SU-DHL-6 (cell line): ENCODE results near the gene HLA-F.

Experiments
- H2AFZ ChIP-seq: fragments of 200-600 bp; sonication (generic); 2 replicates; pipeline ENCODE4 v1.6.1; 2014; ENCODE audit warnings: low read depth, mild to moderate bottlenecking, moderate library complexity, mixed read lengths, antibody characterized with exemption, low read length; ENCODE audit not compliant: severe bottlenecking
- H3F3A ChIP-seq: fragments of 200-600 bp; shearing (Covaris generic); 2 replicates; pipeline ENCODE4 v1.6.0; 2016; ENCODE audit warnings: antibody characterized with exemption, mild to moderate bottlenecking; ENCODE audit not compliant: insufficient read depth
- H3K27ac ChIP-seq: fragments of 200-600 bp; sonication (generic); 2 replicates; pipeline ENCODE4 v1.5.1; 2016; ENCODE audit warnings: low read depth, mild to moderate bottlenecking, low read length, moderate library complexity, mixed read lengths
- H3K27me3 ChIP-seq: fragments of 200-600 bp; sonication (generic), shearing (Covaris generic); 2 replicates; pipeline ENCODE4 v1.6.0; 2014; ENCODE audit warnings: mild to moderate bottlenecking, low read length
- H3K36me3 ChIP-seq: fragments of 200-600 bp; sonication (generic); 2 replicates; pipeline ENCODE4 v1.6.1; 2014; ENCODE audit warnings: mild to moderate bottlenecking, low read length, mixed read lengths
- H3K4me2 ChIP-seq: fragments of 300-600, 200-600 bp; shearing (Covaris generic), sonication (generic); 2 replicates; pipeline ENCODE4 v1.6.0; 2014; ENCODE audit warnings: low read length, low read depth, mild to moderate bottlenecking; ENCODE audit not compliant: poor library complexity, severe bottlenecking
- H3K4me3 ChIP-seq: fragments of 200-600 bp; sonication (generic); 2 replicates; pipeline ENCODE4 v1.5.1; 2014; ENCODE audit warnings: antibody characterized with exemption, low read length, mild to moderate bottlenecking, mixed read lengths; ENCODE audit not compliant: insufficient read depth, poor library complexity, severe bottlenecking
- H3K79me2 ChIP-seq: fragments of 200-600 bp; sonication (generic); 2 replicates; pipeline ENCODE4 v1.6.1; 2014; ENCODE audit warnings: mild to moderate bottlenecking, low read length, moderate library complexity; ENCODE audit not compliant: insufficient read depth
- H3K9ac ChIP-seq: fragments of 200-600 bp; sonication (generic); 2 replicates; pipeline ENCODE4 v1.7.0; 2014; ENCODE audit warnings: mild to moderate bottlenecking, low read length
- H3K9me2 ChIP-seq: fragments of 200-600 bp; sonication (generic); replicated peaks from 2 replicates; pipeline ENCODE4 v1.6.1; 2014; ENCODE audit warnings: low read length; ENCODE audit not compliant: insufficient read depth
- H3K9me3 ChIP-seq: fragments of 200-600 bp; sonication (generic); 2 replicates; pipeline ENCODE4 v1.6.1; 2014; ENCODE audit warnings: low read length, mixed read lengths; ENCODE audit not compliant: insufficient read depth
- H4K20me1 ChIP-seq: fragments of 200-600 bp; sonication (generic); 2 replicates; pipeline ENCODE4 v1.6.1; 2014; ENCODE audit warnings: low read depth, mild to moderate bottlenecking, antibody characterized with exemption, low read length, moderate library complexity, mixed read lengths
- EZH2phosphoT487 ChIP-seq: fragments of 200-600 bp; sonication (generic), shearing (Covaris generic); conservative IDR thresholded peaks from 2 replicates; pipeline ENCODE4 v1.6.1; 2018; ENCODE audit warnings: mild to moderate bottlenecking, antibody characterized with exemption, low read length, moderate library complexity, mixed read lengths
- TF ChIP-seq, protein P1 (sequence below): fragments of 200-600 bp; sonication (generic); IDR thresholded peaks from one replicate; pipeline ENCODE4 v1.5.1; 2017; ENCODE audit warnings: antibody characterized with exemption, mild to moderate bottlenecking, low read length, moderate library complexity; ENCODE audit not compliant: insufficient read depth, poor library complexity, severe bottlenecking

The HLA-F gene

GRCh38 chr6:29710281-29710941 is 12.8 kb upstream of the HLA-F start:
- TF ChIP-seq, protein P1, sequence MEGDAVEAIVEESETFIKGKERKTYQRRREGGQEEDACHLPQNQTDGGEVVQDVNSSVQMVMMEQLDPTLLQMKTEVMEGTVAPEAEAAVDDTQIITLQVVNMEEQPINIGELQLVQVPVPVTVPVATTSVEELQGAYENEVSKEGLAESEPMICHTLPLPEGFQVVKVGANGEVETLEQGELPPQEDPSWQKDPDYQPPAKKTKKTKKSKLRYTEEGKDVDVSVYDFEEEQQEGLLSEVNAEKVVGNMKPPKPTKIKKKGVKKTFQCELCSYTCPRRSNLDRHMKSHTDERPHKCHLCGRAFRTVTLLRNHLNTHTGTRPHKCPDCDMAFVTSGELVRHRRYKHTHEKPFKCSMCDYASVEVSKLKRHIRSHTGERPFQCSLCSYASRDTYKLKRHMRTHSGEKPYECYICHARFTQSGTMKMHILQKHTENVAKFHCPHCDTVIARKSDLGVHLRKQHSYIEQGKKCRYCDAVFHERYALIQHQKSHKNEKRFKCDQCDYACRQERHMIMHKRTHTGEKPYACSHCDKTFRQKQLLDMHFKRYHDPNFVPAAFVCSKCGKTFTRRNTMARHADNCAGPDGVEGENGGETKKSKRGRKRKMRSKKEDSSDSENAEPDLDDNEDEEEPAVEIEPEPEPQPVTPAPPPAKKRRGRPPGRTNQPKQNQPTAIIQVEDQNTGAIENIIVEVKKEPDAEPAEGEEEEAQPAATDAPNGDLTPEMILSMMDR: no peak
- no peak for TF ChIP-seq EZH2phosphoT487
- H3K4me2 ChIP-seq: no peak overlapping the region
- no peaks in the 10 kb centered on the region for H3K9me2 ChIP-seq
- H3F3A ChIP-seq: no peaks in the 10 kb centered on the region
- no peak overlapping the region for H3K27ac ChIP-seq
- no peaks in the 10 kb centered on the region for H3K9me3 ChIP-seq
- H4K20me1 ChIP-seq: no peaks in the 10 kb centered on the region
- no peak overlapping the region for H2AFZ ChIP-seq
- no peak overlapping the region for H3K9ac ChIP-seq
- no peaks in the 10 kb centered on the region for H3K27me3 ChIP-seq
- H3K79me2 ChIP-seq: no peaks in the 10 kb centered on the region
- H3K4me3 ChIP-seq: no peak overlapping the region
- no peaks in the 10 kb centered on the region for H3K36me3 ChIP-seq

DNA sequence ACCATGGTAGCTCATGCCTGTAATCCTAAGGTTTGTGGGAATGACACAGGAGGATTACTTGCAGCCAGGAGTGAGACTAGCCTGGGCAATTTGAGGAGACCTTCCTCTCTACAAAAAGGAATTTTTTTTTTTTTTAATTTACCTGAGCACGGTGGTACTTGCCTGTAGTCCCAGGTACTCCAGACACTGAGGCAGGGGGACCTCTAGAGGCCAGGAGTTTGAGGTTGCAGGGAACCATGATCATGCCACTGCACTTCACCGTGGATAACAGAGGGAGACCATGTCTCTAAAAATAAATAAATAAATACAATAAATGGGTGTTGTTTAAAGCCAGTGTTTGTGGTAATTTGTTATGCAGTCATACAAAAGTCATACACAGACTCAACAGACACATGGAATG is 2.4 kb upstream of the HLA-F start:
- no peak for TF ChIP-seq EZH2phosphoT487
- TF ChIP-seq, protein P1: peak; percentile 21
- no peak overlapping the region for H3K27ac ChIP-seq
- H3K4me3 ChIP-seq: no peak overlapping the region
- H3K27me3 ChIP-seq: no peaks in the 10 kb centered on the region
- no peaks in the 10 kb centered on the region for H3K79me2 ChIP-seq
- H3K36me3 ChIP-seq: no peaks in the 10 kb centered on the region
- H3K9me2 ChIP-seq: no peaks in the 10 kb centered on the region
- no peaks in the 10 kb centered on the region for H3F3A ChIP-seq
- no peaks in the 10 kb centered on the region for H4K20me1 ChIP-seq
- no peak overlapping the region for H2AFZ ChIP-seq
- H3K9me3 ChIP-seq: no peaks in the 10 kb centered on the region
- H3K9ac ChIP-seq: no peak overlapping the region
- H3K4me2 ChIP-seq: no peak overlapping the region

DNA sequence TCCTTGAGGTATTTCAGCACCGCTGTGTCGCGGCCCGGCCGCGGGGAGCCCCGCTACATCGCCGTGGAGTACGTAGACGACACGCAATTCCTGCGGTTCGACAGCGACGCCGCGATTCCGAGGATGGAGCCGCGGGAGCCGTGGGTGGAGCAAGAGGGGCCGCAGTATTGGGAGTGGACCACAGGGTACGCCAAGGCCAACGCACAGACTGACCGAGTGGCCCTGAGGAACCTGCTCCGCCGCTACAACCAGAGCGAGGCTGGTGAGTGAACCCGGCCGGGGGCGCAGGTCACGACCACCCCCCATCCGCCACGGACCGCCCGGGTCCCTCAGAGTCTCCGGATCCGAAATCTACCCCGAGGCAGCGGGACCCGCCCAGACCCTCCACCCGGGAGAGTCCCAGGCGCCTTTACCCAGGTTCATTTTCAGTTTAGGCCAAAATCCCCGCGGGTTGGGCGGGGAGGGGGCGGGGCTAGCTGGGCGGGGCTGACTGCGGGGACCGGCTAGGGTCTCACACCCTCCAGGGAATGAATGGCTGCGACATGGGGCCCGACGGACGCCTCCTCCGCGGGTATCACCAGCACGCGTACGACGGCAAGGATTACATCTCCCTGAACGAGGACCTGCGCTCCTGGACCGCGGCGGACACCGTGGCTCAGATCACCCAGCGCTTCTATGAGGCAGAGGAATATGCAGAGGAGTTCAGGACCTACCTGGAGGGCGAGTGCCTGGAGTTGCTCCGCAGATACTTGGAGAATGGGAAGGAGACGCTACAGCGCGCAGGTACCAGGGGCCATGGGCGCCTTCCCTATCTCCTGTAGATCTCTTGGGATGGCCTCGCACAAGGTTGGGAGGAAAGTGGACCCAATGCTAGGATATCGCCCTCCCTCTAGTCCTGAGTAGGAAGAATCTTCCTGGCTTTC is 693 bp downstream of the HLA-F start:
- Histone ChIP-seq H3K27ac (no peak overlapping the region), H3K79me2 (no peaks in the 10 kb centered on the region), H3K9me3 (no peaks in the 10 kb centered on the region), H3K9me2 (no peaks in the 10 kb centered on the region), H3K4me3 (peak overlapping the region; percentile 46), H3K27me3 (no peaks in the 10 kb centered on the region), H3K9ac (peak overlapping the region; percentile 40), H2AFZ (peak overlapping the region; percentile 87), H3K4me2 (peak overlapping the region; percentile 47), H4K20me1 (no peaks in the 10 kb centered on the region), H3F3A (no peaks in the 10 kb centered on the region), H3K36me3 (no peaks in the 10 kb centered on the region)
- TF ChIP-seq, protein P1: no peak
- no peak for TF ChIP-seq EZH2phosphoT487
